Measurements from ENCODE around the gene FAM229A. TPM values are rescaled to one million over a fixed set of nuclear protein-coding genes. Genes with fewer than 3 reads are reported as not detected.
A peak's percentile ranks its signal among the peaks of the same experiment; 100 is the strongest.

FAM229A gene
- total and polyA plus RNA-seq, 2 experiments from 2014 or later: 3.4 to 4.2 TPM

GRCh38 chr1:32363713-32364112, 1.4 kb upstream of the FAM229A start:
- Histone ChIP-seq H3K27ac (no peak overlapping the region), H3K4me2 (no peak overlapping the region), H2AFZ (no peak overlapping the region), H3K9me3 (ENCODE audit: low read depth) (no peaks in the 10 kb centered on the region), H3K9me2 (replicated peaks; ENCODE audit: insufficient read depth) (no peaks in the 10 kb centered on the region), H3K27me3 (no peaks in the 10 kb centered on the region), H3K4me1 (ENCODE audit: insufficient read depth) (peaks cover 6% of the 10 kb centered on the region), H3K4me3 (no peak overlapping the region), H3K36me3 (replicated peaks; ENCODE audit: insufficient read depth, low read depth) (no peaks in the 10 kb centered on the region), H4K20me1 (ENCODE audit: insufficient read depth, poor library complexity, severe bottlenecking) (no peaks in the 10 kb centered on the region), H3K79me2 (no peaks in the 10 kb centered on the region)
- DNase-seq (ENCODE audit: low spot score): no peak
- no peak for TF ChIP-seq EZH2phosphoT487 (IDR thresholded peaks at IDR 0.05; ENCODE audit: low read depth, severe bottlenecking, unreplicated experiment)
- no peak for TF ChIP-seq EZH2 (IDR thresholded peaks at IDR 0.05; ENCODE audit: borderline replicate concordance)
- TF ChIP-seq CTCF (IDR thresholded peaks at IDR 0.05; ENCODE audit: poor library complexity): no peak
- 97% methylated on average over 12 of the region's 12 CpGs for WGBS (ENCODE audit: low lambda C conversion rate, missing lambda C conversion rate)

GRCh38 chr1:32361674-32362473, 411 bp downstream of the FAM229A start:
- H3K4me2 ChIP-seq: peak overlapping the region; percentile 100
- peak overlapping the region; percentile 60 for H2AFZ ChIP-seq
- no peak for TF ChIP-seq EZH2 (IDR thresholded peaks at IDR 0.05; ENCODE audit: borderline replicate concordance)
- TF ChIP-seq CTCF (IDR thresholded peaks at IDR 0.05; ENCODE audit: poor library complexity): peak; percentile 51
- TF ChIP-seq EZH2phosphoT487 (IDR thresholded peaks at IDR 0.05; ENCODE audit: low read depth, severe bottlenecking, unreplicated experiment): no peak
- H3K79me2 ChIP-seq: no peaks in the 10 kb centered on the region
- H4K20me1 ChIP-seq (ENCODE audit: insufficient read depth, poor library complexity, severe bottlenecking): no peaks in the 10 kb centered on the region
- H3K4me1 ChIP-seq (ENCODE audit: insufficient read depth): peaks cover 9% of the 10 kb centered on the region
- DNase-seq (ENCODE audit: low spot score): peak; percentile 73
- peak overlapping the region; percentile 67 for H3K4me3 ChIP-seq
- H3K9me3 ChIP-seq (ENCODE audit: low read depth): no peaks in the 10 kb centered on the region
- no peaks in the 10 kb centered on the region for H3K36me3 ChIP-seq (replicated peaks; ENCODE audit: insufficient read depth, low read depth)
- 5% methylated on average over 53 of the region's 91 CpGs for WGBS (ENCODE audit: low lambda C conversion rate, missing lambda C conversion rate)
- no peaks in the 10 kb centered on the region for H3K27me3 ChIP-seq
- no peaks in the 10 kb centered on the region for H3K9me2 ChIP-seq (replicated peaks; ENCODE audit: insufficient read depth)
- peak overlapping the region; percentile 60 for H3K27ac ChIP-seq

GRCh38 chr1:32361308-32361673, 994 bp downstream of the FAM229A start:
- Histone ChIP-seq H3K4me3 (peak overlapping the region; percentile 67), H2AFZ (no peak overlapping the region), H3K9me3 (ENCODE audit: low read depth) (no peaks in the 10 kb centered on the region), H3K36me3 (replicated peaks; ENCODE audit: insufficient read depth, low read depth) (no peaks in the 10 kb centered on the region), H4K20me1 (ENCODE audit: insufficient read depth, poor library complexity, severe bottlenecking) (no peaks in the 10 kb centered on the region), H3K27ac (no peak overlapping the region), H3K4me2 (peak overlapping the region; percentile 100), H3K4me1 (ENCODE audit: insufficient read depth) (peaks cover 9% of the 10 kb centered on the region), H3K27me3 (no peaks in the 10 kb centered on the region), H3K9me2 (replicated peaks; ENCODE audit: insufficient read depth) (no peaks in the 10 kb centered on the region), H3K79me2 (no peaks in the 10 kb centered on the region)
- 79% methylated on average over 29 of the region's 35 CpGs for WGBS (ENCODE audit: low lambda C conversion rate, missing lambda C conversion rate)
- TF ChIP-seq CTCF (IDR thresholded peaks at IDR 0.05; ENCODE audit: poor library complexity): no peak
- no peak for TF ChIP-seq EZH2phosphoT487 (IDR thresholded peaks at IDR 0.05; ENCODE audit: low read depth, severe bottlenecking, unreplicated experiment)
- TF ChIP-seq EZH2 (IDR thresholded peaks at IDR 0.05; ENCODE audit: borderline replicate concordance): no peak
- no peak for DNase-seq (ENCODE audit: low spot score)

Data from hepatocyte (in vitro differentiated cells).